K562 (cell line): ENCODE data around the gene CFAP90.

Experiments
- GTF3C2 ChIP-seq: IDR thresholded peaks from 3 replicates; pipeline ENCODE4 v1.6.1; 2011; ENCODE audit warnings: borderline replicate concordance, mild to moderate bottlenecking, moderate library complexity; ENCODE audit not compliant: insufficient read length; ENCODE audit errors: extremely low read depth
- HDAC6 ChIP-seq: IDR thresholded peaks from 2 replicates; pipeline ENCODE4 v1.6.1; 2012; ENCODE audit warnings: low read depth, mild to moderate bottlenecking, control low read depth, inconsistent platforms, low read length, moderate library complexity
- JUND ChIP-seq, 2 experiments: IDR thresholded peaks; 2 replicates in 1 of 2; 3 replicates in 1 of 2; pipeline ENCODE4 v1.6.1; 2011; ENCODE audit warnings: borderline replicate concordance in 2 of 2, low read depth in 2 of 2, low read length in 2 of 2, improper control_type of control experiment in 1 of 2, missing biosample characterization in 1 of 2, missing genetic modification characterization in 1 of 2, missing genetic modification reagents in 1 of 2
- TAF1 ChIP-seq: IDR thresholded peaks from 2 replicates; pipeline ENCODE4 v1.6.1; 2011; ENCODE audit warnings: mild to moderate bottlenecking, low read length, moderate library complexity; ENCODE audit not compliant: insufficient read depth, control insufficient read depth, severe bottlenecking; ENCODE audit errors: extremely low read depth
- TARDBP ChIP-seq: fragments of 450-650 bp; IDR thresholded peaks from 2 replicates; pipeline ENCODE4 v1.6.1; 2016
- TFE3 ChIP-seq: fragments of 450-650 bp; formaldehyde crosslinking; IDR thresholded peaks from 2 replicates; pipeline ENCODE4 v1.4.0; 2020; ENCODE audit warnings: mild to moderate bottlenecking, mixed read lengths
- THAP7 ChIP-seq: fragments of 250-450 bp; sonication (Bioruptor Pico); IDR thresholded peaks from 2 replicates; pipeline ENCODE4 v1.5.0; 2021
- ZNF77 ChIP-seq: fragments of 250-450 bp; sonication (Bioruptor Pico); IDR thresholded peaks from 2 replicates; pipeline ENCODE4 v1.5.0; 2020
- TF ChIP-seq, protein P1 (sequence below), 2 experiments: fragments of 450-650 bp; formaldehyde crosslinking in 1 of 2; IDR thresholded peaks; 2 replicates each; pipeline versions ENCODE4 v1.4.0 to v1.6.1; 2014 to 2020; ENCODE audit warnings: mild to moderate bottlenecking in 2 of 2, borderline replicate concordance in 1 of 2, low read depth in 1 of 2

- TF ChIP-seq THAP7 (no peak), TAF1 (no peak), TFE3 (CRISPR knock-in tag) (no peak), HDAC6 (no peak), GTF3C2 (no peak), TARDBP (no peak), JUND (IDR thresholded peaks at IDR 0.05; ENCODE audit: borderline replicate concordance, low read depth, low read length) (no peak), JUND (tag; IDR thresholded peaks at IDR 0.05; ENCODE audit: borderline replicate concordance, low read depth, low read length) (no peak), ZNF77 (CRISPR knock-in tag) (no peak)
- TF ChIP-seq, protein P1, sequence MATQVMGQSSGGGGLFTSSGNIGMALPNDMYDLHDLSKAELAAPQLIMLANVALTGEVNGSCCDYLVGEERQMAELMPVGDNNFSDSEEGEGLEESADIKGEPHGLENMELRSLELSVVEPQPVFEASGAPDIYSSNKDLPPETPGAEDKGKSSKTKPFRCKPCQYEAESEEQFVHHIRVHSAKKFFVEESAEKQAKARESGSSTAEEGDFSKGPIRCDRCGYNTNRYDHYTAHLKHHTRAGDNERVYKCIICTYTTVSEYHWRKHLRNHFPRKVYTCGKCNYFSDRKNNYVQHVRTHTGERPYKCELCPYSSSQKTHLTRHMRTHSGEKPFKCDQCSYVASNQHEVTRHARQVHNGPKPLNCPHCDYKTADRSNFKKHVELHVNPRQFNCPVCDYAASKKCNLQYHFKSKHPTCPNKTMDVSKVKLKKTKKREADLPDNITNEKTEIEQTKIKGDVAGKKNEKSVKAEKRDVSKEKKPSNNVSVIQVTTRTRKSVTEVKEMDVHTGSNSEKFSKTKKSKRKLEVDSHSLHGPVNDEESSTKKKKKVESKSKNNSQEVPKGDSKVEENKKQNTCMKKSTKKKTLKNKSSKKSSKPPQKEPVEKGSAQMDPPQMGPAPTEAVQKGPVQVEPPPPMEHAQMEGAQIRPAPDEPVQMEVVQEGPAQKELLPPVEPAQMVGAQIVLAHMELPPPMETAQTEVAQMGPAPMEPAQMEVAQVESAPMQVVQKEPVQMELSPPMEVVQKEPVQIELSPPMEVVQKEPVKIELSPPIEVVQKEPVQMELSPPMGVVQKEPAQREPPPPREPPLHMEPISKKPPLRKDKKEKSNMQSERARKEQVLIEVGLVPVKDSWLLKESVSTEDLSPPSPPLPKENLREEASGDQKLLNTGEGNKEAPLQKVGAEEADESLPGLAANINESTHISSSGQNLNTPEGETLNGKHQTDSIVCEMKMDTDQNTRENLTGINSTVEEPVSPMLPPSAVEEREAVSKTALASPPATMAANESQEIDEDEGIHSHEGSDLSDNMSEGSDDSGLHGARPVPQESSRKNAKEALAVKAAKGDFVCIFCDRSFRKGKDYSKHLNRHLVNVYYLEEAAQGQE (IDR thresholded peaks at IDR 0.05; ENCODE audit: borderline replicate concordance) = no peak
- TF ChIP-seq, protein P1 (CRISPR knock-in tag; IDR thresholded peaks at IDR 0.05; ENCODE audit: low read depth) = no peak
Observed at GRCh38 chr5:7823594-7823993, 27.3 kb downstream of the CFAP90 start.
